Mesothelial cell of epicardium (in vitro differentiated cells): ENCODE data around the gene ZFAND3. TPM values are rescaled to one million over a fixed set of nuclear protein-coding genes. Genes with fewer than 3 reads are reported as not detected.
A peak's percentile ranks its signal among the peaks of the same experiment; 100 is the strongest.
"Not testable (repeated sequence)": the region's sequence is repeated elsewhere in the genome, so short reads cannot be mapped to it uniquely, and the experiment has no call there.

ENCODE experiments used
- DNase-seq, 2 experiments: peaks; one replicate each; pipeline ENCODE4 v3.0.0; 2021; ENCODE audit warnings: low spot score in 2 of 2; ENCODE audit not compliant: unreplicated experiment in 2 of 2
- H3K27ac Mint-ChIP-seq: 2 replicates; pipeline ENCODE4 v1.8.0; 2021; ENCODE audit warnings: mixed read lengths
- H3K27me3 Mint-ChIP-seq: 2 replicates; pipeline ENCODE4 v1.8.0; 2021; ENCODE audit warnings: low read depth, mixed read lengths
- H3K36me3 Mint-ChIP-seq: 2 replicates; pipeline ENCODE4 v1.8.0; 2021; ENCODE audit warnings: mixed read lengths
- H3K4me1 Mint-ChIP-seq: 2 replicates; pipeline ENCODE4 v1.8.0; 2021; ENCODE audit warnings: mixed read lengths
- H3K4me3 Mint-ChIP-seq: 2 replicates; pipeline ENCODE4 v1.8.0; 2021; ENCODE audit warnings: mild to moderate bottlenecking, moderate library complexity, mixed read lengths
- H3K9me3 Mint-ChIP-seq: 2 replicates; pipeline ENCODE4 v1.8.0; 2021; ENCODE audit warnings: mixed read lengths
- total RNA-seq: library from RNA; stranded (reverse); gene quantifications from 3 replicates; pipeline ENCODE4 v1.2.1, GENCODE V29; 2021
- TF ChIP-seq, protein P1 (sequence below): fragments of 200-600 bp; sonication (generic); IDR thresholded peaks from one replicate; pipeline ENCODE4 v1.5.0; 2021; ENCODE audit warnings: antibody characterized with exemption; ENCODE audit not compliant: unreplicated experiment

The ZFAND3 gene
- total RNA-seq, 1 donor from 2014 or later = 81.2 TPM

DNA sequence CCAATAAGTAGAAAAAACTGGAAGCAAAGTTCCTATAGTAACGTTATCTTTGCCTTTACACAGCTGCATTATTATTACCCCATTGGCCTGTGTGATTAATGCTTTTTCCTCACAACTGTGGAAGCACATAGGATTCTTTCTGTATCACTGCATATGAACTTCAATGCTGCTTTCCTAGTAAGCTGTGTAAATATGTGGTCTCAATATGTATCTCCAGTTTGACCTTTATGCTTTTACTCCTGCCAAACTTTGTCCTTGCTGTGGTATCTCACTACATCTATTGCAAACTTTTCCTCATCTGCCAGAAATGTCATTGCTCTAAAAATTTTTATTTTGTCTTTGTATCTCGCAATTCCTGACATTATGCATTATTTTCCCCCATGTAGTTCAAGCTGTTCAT is 168.6 kb downstream of the ZFAND3 start:
- no peak for DNase-seq
- Mint-ChIP-seq H3K4me1 (peaks cover 39% of the 10 kb centered on the region), H3K4me3 (no peak overlapping the region), H3K27ac (peak overlapping the region; percentile 24), H3K36me3 (no peaks in the 10 kb centered on the region), H3K9me3 (no peaks in the 10 kb centered on the region), H3K27me3 (no peaks in the 10 kb centered on the region)
- TF ChIP-seq, protein P1, sequence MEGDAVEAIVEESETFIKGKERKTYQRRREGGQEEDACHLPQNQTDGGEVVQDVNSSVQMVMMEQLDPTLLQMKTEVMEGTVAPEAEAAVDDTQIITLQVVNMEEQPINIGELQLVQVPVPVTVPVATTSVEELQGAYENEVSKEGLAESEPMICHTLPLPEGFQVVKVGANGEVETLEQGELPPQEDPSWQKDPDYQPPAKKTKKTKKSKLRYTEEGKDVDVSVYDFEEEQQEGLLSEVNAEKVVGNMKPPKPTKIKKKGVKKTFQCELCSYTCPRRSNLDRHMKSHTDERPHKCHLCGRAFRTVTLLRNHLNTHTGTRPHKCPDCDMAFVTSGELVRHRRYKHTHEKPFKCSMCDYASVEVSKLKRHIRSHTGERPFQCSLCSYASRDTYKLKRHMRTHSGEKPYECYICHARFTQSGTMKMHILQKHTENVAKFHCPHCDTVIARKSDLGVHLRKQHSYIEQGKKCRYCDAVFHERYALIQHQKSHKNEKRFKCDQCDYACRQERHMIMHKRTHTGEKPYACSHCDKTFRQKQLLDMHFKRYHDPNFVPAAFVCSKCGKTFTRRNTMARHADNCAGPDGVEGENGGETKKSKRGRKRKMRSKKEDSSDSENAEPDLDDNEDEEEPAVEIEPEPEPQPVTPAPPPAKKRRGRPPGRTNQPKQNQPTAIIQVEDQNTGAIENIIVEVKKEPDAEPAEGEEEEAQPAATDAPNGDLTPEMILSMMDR = no peak

DNA sequence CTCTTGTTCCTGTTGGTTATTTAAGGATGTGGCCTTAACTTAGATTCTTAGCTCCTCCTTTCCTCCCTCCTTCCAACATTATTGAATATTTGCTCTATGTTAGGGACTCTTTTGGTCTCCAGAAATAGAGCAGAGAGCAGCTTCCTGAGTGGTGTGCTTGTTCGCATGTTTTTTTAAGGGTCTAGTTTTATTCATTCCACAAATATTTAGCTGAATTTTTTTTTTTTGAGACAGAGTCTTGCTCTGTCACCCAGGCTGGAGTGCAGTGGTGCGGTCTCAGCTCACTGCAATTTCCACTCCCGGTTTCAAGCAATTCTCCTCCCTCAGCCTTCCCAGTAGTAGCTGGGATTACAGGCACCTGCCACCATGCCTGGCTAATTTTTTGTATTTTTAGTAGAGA is 169.2 kb downstream of the ZFAND3 start:
- Mint-ChIP-seq H3K9me3 (no peaks in the 10 kb centered on the region), H3K4me1 (peaks cover 39% of the 10 kb centered on the region), H3K4me3 (no peak overlapping the region), H3K36me3 (no peaks in the 10 kb centered on the region), H3K27ac (peak overlapping the region; percentile 66), H3K27me3 (no peaks in the 10 kb centered on the region)
- DNase-seq = no peak
- TF ChIP-seq, protein P1 = no peak

DNA sequence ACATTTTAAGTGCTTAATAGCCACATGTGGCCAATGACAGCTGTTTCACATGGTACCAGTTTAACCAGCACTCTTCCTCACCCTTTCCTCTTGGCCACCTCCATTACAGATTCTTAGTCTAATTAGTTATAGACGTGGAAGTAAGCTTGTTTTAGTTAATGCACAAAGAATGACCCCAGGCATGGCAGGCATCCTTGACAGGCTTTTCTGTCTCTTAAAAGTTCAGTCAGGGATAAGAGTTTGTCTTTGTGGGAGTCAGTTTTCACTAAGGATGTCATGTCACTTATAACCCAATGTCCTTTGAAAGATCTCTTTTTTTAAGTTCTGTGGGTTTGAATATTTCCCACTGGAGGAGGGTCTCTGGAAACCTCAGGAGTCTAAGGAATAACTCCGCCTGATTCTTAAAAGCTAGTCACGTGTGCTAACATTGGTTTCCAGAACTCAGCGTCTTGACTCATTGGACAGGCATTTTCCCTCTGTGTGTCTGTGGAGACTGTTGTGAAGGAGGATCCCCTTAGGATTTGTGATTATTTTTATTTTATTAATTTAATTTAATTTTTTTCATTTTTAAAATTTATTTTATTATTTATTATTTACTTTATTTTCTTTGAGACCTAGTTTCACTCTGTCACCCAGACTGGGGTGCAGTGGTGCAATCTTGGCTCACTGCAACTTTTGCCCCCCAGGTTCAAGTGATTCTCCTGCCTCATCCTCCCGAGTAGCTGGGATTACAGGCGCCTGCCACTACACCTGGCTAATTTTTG is 171.4 kb downstream of the ZFAND3 start:
- DNase-seq = no peak
- Mint-ChIP-seq H3K27ac (peak overlapping the region; percentile 79), H3K4me1 (peaks cover 46% of the 10 kb centered on the region), H3K4me3 (no peak overlapping the region), H3K9me3 (no peaks in the 10 kb centered on the region), H3K36me3 (no peaks in the 10 kb centered on the region), H3K27me3 (no peaks in the 10 kb centered on the region)
- TF ChIP-seq, protein P1 = no peak

DNA sequence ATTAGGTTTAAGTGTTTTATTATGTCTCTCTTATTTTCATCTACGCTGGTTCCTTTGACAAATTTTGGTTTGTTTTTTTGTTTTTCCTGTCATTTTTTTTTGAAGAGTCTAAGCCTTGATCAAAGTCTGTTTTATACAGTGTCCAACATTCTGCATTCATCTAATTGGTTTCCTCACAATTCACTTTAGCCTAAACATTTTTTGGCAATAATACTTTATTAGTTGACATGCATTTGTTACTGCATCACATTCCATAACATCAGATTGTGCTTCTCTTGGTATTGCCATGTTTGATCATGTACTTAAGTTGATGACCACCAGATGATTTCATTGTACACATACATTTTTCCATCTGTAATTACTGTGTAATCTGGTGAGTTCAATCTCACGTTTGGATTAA is 173.2 kb downstream of the ZFAND3 start:
- TF ChIP-seq, protein P1 = no peak
- peaks cover 3% of the 10 kb centered on the region for H3K9me3 Mint-ChIP-seq
- peaks cover 36% of the 10 kb centered on the region for H3K4me1 Mint-ChIP-seq
- H3K27ac Mint-ChIP-seq = no peak overlapping the region
- H3K36me3 Mint-ChIP-seq = peaks cover 2% of the 10 kb centered on the region
- no peaks in the 10 kb centered on the region for H3K27me3 Mint-ChIP-seq
- no peak overlapping the region for H3K4me3 Mint-ChIP-seq
- DNase-seq = no peak

DNA sequence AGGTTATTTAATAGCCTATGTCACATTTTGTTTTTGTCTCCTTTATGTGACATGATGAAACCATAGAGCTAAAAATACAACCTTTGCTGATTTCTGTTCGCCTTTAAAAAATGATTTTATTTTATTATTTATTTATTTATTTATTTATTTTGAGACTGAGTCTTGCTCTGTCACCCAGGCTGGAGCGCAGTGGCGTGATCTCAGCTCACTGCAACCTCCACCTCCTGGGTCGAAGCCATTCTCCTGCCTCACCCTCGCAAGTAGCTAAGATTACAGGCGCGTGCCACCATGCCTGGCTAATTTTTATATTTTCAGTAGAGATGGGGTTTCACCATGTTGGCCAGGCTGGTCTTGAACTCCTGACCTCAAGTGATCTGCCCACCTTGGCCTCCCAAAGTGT is 173.7 kb downstream of the ZFAND3 start:
- H3K4me1 Mint-ChIP-seq = peaks cover 33% of the 10 kb centered on the region
- H3K27me3 Mint-ChIP-seq, H3K9me3 Mint-ChIP-seq, H3K4me3 Mint-ChIP-seq, H3K36me3 Mint-ChIP-seq, H3K27ac Mint-ChIP-seq, DNase-seq: not testable (repeated sequence)

DNA sequence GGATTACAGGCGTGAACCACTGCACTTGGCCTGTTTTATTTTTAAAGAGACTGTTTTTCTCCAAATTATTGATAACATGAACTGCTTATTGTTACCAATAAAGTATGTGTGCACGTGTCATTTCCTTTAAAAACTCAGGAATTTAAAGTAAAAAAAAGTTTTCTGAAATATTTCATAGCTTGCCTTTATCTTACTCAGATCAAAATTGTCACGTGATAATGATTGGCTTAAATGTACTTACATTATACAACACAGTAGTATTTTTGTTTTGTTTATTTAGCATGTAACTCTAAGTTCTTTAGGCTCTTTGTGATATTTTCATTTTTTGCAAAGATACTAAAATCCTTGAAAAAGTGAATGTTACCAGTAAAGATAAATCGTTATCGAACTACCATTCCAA is 174.1 kb downstream of the ZFAND3 start:
- peaks cover 8% of the 10 kb centered on the region for H3K36me3 Mint-ChIP-seq
- H3K9me3 Mint-ChIP-seq = peaks cover 11% of the 10 kb centered on the region

More for the DNA sequence above, 174.1 kb downstream of the ZFAND3 start:
- no peak for DNase-seq
- Mint-ChIP-seq H3K4me3 (no peak overlapping the region), H3K4me1 (peaks cover 29% of the 10 kb centered on the region), H3K27ac (no peak overlapping the region), H3K27me3 (no peaks in the 10 kb centered on the region)
- TF ChIP-seq, protein P1 = no peak
